Ishikawa (cell line): ENCODE measurements around the gene BTBD2.

ENCODE experiments used
- CEBPB ChIP-seq: IDR thresholded peaks from 2 replicates; pipeline ENCODE4 v1.6.1; 2012
- CREB1 ChIP-seq: IDR thresholded peaks from 2 replicates; pipeline ENCODE4 v1.6.1; 2012; ENCODE audit warnings: low read depth
- EGR1 ChIP-seq: IDR thresholded peaks from 2 replicates; pipeline ENCODE4 v1.6.1; 2012
- EP300 ChIP-seq: IDR thresholded peaks from 2 replicates; pipeline ENCODE4 v1.6.1; 2012; ENCODE audit warnings: borderline replicate concordance
- FOXM1 ChIP-seq: IDR thresholded peaks from 2 replicates; pipeline ENCODE4 v1.6.1; 2012; ENCODE audit warnings: low read depth, borderline replicate concordance
- NFIC ChIP-seq: IDR thresholded peaks from 2 replicates; pipeline ENCODE4 v1.6.1; 2012
- RAD21 ChIP-seq: IDR thresholded peaks from 2 replicates; pipeline ENCODE4 v1.6.1; 2012; ENCODE audit warnings: low read depth
- TAF1 ChIP-seq: IDR thresholded peaks from 2 replicates; pipeline ENCODE4 v1.6.1; 2012; ENCODE audit warnings: low read depth, mild to moderate bottlenecking
- TCF12 ChIP-seq: IDR thresholded peaks from 2 replicates; pipeline ENCODE4 v1.6.1; 2012; ENCODE audit warnings: low read depth
- TEAD4 ChIP-seq: IDR thresholded peaks from 2 replicates; pipeline ENCODE4 v1.6.1; 2012
- YY1 ChIP-seq: IDR thresholded peaks from 2 replicates; pipeline ENCODE4 v1.6.1; 2012; ENCODE audit warnings: low read depth
- ZBTB7A ChIP-seq: IDR thresholded peaks from 2 replicates; pipeline ENCODE4 v1.6.1; 2012; ENCODE audit warnings: low read depth
- TF ChIP-seq, protein P1 (sequence below): IDR thresholded peaks from 2 replicates; pipeline ENCODE4 v1.6.1; 2012
- TF ChIP-seq, protein P2 (sequence below): IDR thresholded peaks from 2 replicates; pipeline ENCODE4 v1.6.1; 2012; ENCODE audit warnings: low read depth, mild to moderate bottlenecking
- TF ChIP-seq, protein P3 (sequence below): IDR thresholded peaks from 2 replicates; pipeline ENCODE4 v1.6.1; 2012

Gene BTBD2

DNA sequence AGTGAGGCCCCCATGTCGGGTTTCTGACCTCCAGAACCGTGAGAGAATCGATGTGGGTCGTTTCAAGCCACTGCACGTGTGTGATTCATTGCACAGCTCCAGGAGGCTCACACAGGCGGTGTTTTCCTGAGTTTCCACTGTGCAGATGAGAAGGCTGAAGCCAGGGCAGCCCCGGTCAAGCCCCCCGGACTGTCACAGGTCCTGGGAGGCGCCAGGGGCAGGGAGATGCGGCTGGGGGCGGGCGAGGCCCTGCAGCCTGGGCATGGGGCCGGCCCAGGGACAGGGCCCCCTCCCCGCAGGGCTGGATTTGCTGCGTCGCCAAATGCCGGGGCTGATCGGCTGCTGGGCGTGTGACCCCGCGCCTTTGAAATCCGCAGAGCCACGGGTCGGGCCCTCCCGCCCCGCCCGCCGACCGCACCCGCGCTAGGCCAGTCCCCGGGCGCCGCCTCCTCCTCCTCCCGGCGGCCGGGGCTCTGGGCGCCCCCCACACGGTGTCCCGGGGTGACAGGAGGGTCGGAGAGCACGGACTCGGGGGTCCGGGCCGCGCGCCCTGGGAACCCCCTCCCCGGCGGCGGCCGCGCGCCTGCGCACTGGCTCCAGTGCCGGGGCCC, 45.5 kb upstream of the BTBD2 start:
- TF ChIP-seq, protein P1, sequence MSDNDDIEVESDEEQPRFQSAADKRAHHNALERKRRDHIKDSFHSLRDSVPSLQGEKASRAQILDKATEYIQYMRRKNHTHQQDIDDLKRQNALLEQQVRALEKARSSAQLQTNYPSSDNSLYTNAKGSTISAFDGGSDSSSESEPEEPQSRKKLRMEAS, result peak; percentile 35
- TF ChIP-seq NFIC (no peak), EP300 (peak; percentile 53), EGR1 (0 out of 2 replicates have a peak, but pooled peaks have one; percentile 4), TAF1 (peak; percentile 20), TEAD4 (no peak)

DNA sequence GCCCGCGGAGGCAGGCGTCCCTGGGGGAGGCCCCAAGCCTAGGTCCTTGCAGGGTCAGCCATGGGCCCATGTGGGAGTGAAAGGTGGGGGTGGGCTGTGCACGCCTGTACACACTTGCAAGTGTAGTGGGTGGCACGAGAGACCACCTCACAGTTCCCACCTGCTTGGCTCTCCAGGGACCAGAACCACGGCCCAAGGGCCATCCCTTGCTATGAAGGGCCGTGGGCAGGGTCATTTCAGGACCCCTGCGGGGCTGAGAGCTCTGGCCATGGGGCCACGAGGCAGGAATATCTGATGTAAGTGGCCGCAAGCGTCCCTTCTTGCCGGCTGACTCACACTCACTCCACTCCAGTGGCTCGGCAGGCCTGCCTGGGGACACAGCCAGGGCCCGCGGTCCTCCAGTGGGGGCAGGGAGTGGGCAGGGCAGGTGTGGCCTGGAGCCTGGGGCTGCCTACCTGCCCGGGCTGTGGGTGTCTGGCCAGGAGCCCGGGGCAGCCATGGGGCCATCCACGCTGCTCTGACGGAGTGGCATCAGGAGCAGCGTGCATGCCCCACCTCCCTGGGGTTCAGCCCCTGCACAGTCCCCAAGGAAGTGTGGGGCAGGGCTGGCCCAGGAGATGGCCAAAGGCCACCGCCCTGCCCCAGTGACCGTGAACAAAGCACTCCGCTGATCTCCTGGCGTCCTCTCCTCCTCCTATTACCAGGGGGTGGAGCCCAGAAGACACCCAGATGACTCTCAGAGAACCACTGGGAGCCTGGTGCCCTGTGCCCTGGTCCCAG, 44.1 kb upstream of the BTBD2 start:
- TF ChIP-seq, protein P2, sequence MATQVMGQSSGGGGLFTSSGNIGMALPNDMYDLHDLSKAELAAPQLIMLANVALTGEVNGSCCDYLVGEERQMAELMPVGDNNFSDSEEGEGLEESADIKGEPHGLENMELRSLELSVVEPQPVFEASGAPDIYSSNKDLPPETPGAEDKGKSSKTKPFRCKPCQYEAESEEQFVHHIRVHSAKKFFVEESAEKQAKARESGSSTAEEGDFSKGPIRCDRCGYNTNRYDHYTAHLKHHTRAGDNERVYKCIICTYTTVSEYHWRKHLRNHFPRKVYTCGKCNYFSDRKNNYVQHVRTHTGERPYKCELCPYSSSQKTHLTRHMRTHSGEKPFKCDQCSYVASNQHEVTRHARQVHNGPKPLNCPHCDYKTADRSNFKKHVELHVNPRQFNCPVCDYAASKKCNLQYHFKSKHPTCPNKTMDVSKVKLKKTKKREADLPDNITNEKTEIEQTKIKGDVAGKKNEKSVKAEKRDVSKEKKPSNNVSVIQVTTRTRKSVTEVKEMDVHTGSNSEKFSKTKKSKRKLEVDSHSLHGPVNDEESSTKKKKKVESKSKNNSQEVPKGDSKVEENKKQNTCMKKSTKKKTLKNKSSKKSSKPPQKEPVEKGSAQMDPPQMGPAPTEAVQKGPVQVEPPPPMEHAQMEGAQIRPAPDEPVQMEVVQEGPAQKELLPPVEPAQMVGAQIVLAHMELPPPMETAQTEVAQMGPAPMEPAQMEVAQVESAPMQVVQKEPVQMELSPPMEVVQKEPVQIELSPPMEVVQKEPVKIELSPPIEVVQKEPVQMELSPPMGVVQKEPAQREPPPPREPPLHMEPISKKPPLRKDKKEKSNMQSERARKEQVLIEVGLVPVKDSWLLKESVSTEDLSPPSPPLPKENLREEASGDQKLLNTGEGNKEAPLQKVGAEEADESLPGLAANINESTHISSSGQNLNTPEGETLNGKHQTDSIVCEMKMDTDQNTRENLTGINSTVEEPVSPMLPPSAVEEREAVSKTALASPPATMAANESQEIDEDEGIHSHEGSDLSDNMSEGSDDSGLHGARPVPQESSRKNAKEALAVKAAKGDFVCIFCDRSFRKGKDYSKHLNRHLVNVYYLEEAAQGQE, result no peak
- TF ChIP-seq YY1, result no peak
- TF ChIP-seq, protein P1, result peak; percentile 88
- TF ChIP-seq NFIC, result peak; percentile 74
- peak; percentile 38; the same call in 1 of the 2 replicates for TF ChIP-seq CREB1
- TF ChIP-seq EGR1, result no peak
- no peak; the same call in 1 of the 2 replicates for TF ChIP-seq FOXM1
- TF ChIP-seq, protein P3, sequence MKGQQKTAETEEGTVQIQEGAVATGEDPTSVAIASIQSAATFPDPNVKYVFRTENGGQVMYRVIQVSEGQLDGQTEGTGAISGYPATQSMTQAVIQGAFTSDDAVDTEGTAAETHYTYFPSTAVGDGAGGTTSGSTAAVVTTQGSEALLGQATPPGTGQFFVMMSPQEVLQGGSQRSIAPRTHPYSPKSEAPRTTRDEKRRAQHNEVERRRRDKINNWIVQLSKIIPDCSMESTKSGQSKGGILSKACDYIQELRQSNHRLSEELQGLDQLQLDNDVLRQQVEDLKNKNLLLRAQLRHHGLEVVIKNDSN, result peak; percentile 0; the same call in 1 of the 2 replicates
- no peak for TF ChIP-seq TAF1
- TF ChIP-seq RAD21, result no peak
- TF ChIP-seq TCF12, result peak; percentile 88
- TF ChIP-seq TEAD4, result peak; percentile 20; the same call in 1 of the 2 replicates
- peak; percentile 86 for TF ChIP-seq ZBTB7A
- TF ChIP-seq EP300, result peak; percentile 75; the same call in 1 of the 2 replicates
- TF ChIP-seq CEBPB, result peak; percentile 71; the same call in 1 of the 2 replicates

DNA sequence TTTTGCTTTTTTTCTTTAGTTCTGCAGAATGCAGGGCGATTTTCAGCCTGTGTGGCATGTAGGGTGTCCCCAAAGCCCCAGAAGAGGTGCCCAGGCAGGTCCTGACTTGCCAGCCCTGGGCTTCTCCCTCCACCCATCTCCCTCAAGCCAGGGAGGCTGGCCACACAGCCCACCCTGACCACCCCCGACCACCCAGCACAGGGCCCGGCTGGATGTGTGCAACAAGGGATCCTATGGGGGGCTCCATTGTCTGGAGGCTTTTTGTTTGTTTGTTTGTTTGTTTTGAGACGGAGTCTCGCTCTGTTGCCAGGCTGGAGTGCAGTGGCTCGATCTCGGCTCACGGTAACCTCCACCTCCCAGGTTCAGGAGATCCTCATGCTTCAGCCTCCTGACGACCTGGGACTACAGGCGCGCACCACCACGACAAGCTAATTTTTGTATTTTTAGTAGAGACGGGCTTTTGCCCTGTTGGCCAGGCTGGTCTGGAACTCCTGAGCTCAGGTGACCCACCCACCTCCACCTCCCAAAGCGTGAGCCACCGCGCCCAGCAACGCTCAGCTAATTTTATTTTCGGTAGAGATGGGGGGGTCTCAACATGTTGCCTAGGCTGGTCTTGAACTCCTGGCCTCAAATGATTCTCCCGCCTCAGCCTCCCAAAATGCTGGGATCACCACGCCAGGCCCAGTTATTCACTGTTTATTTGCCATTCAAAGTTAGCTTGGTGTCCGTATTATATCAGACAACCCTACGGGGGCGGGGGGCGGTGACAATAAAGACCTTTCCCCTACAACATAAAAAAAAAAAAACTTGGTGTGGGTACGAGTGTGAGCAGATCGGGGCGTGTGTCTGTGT, 43.3 kb upstream of the BTBD2 start:
- TF ChIP-seq ZBTB7A, result no peak
- no peak for TF ChIP-seq EP300
- TF ChIP-seq TAF1, result no peak
- no peak for TF ChIP-seq NFIC
- TF ChIP-seq, protein P2, result no peak
- TF ChIP-seq FOXM1, result no peak
- no peak for TF ChIP-seq RAD21
- TF ChIP-seq, protein P3, result no peak
- TF ChIP-seq CEBPB, result no peak
- TF ChIP-seq YY1, result no peak
- TF ChIP-seq, protein P1, result no peak
- TF ChIP-seq EGR1, result no peak
- no peak for TF ChIP-seq TEAD4
- no peak for TF ChIP-seq CREB1
- TF ChIP-seq TCF12, result no peak

DNA sequence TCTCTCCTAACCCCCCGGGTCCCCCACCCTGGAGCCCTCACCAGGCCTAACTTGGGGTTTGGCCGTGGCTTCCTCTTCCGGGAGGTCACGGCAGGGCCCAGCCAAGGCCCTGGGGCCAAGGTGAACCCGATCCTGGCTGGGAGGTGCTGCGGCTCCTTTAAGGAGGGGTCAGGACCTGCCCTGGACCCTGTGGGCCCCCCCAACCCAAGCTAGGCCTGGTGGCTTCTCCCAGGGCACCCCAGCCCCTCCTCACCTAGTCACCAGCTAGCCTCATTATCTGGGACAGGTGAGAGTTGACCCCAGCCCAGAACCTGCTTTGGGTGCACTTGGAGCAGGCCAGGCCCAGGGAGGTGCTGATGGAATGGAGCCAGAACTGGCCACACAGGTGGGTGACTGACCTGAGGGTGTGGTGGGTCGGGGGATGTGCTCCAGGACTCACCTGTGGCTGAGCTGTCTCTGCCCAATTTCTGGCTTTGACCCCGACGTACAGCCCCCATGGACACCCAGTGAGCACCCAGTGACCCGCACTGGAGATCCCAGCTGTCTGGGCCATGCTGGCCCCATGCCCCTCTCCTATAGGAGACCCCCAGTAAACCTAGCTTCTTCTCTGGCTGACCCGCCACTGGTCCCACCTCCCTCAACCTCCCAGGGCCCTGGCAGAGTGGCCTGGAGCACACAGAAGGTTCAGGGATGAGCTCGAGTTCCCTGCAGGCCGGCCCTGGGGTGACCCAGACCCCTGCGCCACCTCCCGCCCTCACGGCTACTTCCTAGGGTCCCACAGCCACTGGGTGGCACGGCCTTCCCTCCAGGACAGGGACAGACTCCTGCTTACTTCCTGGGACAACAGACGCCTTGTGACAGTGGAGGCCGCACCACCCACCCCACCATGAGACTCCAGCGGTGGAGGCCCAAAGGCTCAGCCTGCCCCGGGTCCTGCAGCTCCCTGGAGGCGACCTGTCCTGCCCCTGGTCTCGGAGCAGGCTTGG, 42.3 kb upstream of the BTBD2 start:
- TF ChIP-seq ZBTB7A, result 0 out of 2 replicates have a peak, but pooled peaks have one; percentile 26
- no peak for TF ChIP-seq YY1
